ENCODE data around the gene RANBP1.

Gene RANBP1

DNA sequence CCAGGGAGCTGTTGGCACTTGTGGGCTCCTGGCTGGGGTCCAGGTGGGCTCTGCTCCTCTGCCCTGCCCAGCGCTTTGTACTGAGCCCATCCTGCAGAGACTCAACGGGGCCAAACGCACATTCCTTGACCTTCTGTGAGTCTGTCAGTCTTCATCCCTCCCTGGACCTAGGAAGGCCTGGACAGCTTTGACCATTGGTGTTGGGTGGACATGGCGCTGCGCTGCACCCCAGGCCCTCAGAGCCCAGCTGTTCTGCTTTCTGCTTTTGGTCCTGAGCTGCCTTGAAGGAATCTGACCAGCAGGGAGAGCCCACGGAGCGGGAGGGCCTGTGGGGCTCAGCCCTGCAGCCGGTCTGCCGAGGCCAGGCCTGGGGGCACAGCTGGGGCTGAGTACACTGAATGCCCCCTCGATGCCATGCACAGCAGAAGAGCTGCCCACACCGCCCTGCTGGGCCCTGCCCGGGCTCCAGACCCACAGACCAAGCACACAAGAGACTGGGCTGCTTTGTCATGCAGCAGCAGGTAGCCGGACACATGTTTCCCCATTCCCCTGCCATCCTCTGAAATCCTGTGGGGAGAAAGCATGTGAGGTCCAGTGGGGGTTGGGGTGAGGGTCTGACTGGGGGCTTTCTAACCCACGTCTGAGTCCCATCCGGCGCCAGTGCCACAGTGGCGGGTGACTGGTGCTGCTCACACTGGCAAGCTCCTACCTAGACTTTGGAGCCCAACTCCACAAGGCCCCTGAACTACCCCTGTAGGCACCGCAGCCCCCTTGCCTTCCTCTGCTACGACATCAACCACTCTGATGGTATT lies 59.1 kb downstream of the RANBP1 start:
- peak in 1 of 3 experiments; percentile 1 for DNase-seq

DNA sequence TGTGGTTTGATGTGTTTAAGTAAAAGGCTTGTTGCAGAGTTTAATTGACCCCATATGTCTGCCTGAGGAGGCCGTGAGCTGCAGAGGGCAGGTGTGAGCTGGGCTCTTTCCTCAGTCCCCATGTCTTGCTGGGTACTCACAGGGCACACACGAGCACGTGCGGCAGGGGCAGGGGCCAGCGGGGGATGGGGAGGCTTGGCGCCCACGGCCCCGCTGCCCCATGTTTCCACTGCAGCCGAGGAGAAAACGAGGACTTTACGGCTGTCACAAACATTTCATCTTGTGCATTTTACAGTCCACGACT lies 59.6 kb downstream of the RANBP1 start:
- DNase-seq, result peak in 1 of 3 experiments; percentile 9

DNA sequence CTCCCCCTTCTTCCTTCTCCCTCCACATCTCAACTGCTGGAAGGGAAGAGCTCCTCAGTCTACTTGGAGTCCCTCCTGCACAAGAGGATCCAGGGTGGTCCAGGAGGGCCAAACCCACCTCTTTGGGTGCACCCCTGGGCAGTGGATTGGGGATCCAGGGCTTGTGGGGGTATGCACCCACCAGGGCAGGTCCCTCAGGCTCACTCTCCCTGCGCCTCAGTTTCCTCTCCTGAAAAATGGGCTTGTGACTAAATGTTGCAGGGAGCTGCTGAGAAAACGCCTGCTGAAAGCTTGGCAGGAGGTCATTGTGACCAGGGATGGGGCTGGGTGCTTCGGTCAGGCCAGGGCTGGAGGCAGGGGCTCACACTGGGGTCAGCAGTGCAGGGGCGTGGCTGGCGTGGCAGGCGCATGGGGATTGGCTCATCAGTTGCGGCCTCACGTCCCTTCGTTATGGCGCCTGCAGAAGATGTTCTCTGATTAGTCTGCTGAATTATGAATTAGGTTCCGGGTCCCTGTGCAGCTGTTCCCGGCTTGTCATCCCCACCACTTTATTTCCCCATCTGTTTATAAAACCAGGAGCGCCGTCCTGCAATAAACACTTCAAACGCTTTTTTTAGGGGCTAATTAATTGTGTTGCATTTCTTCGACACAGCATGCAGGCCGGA lies 60.6 kb downstream of the RANBP1 start:
- DNase-seq, result no peak

All from NCI-H1417 (cell line).